Gastroesophageal sphincter (tissue), 3 donors: ENCODE data around the gene TEDDM1.

Source experiments
- EP300 ChIP-seq: sonication (generic); formaldehyde crosslinking; IDR thresholded peaks from one replicate; pipeline ENCODE4 v1.6.1; 2017; ENCODE audit warnings: antibody characterized with exemption, mild to moderate bottlenecking
- POLR2A ChIP-seq, 2 donors: fragments of 450-650 bp; IDR thresholded peaks; one replicate each; pipeline ENCODE4 v1.6.1; 2017; ENCODE audit warnings: antibody characterized with exemption in 2 of 2, mild to moderate bottlenecking in 2 of 2, moderate library complexity in 1 of 2
- TF ChIP-seq, protein P1 (sequence below), 4 experiments: fragments of 200-600 bp in 2 of 4; fragments of 450-650 bp in 2 of 4; sonication (generic) in 1 of 4; IDR thresholded peaks; one replicate each; pipeline ENCODE4 v1.5.1; 2017 to 2019; ENCODE audit warnings: antibody characterized with exemption in 4 of 4, mild to moderate bottlenecking in 2 of 4, moderate library complexity in 2 of 4

DNA sequence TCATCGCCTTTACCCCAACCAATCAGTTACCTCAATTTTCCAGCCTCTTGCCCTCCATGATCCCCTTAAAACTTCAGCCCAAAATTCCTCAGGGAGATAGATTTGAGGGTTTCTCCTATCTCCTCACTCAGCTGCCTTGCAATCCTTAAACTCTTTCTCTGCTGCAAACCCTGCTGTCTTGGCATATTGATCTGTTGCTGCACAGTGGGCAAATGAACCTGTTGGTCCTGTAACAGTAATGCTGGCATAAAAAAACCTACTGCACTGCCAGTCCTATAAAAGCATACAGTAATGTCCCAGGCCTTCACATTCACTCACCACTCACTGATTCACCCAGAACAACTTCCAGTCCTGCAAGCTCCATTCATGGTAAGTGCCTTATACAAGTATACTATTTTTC is 5.1 kb upstream of the TEDDM1 start:
- TF ChIP-seq, protein P1, sequence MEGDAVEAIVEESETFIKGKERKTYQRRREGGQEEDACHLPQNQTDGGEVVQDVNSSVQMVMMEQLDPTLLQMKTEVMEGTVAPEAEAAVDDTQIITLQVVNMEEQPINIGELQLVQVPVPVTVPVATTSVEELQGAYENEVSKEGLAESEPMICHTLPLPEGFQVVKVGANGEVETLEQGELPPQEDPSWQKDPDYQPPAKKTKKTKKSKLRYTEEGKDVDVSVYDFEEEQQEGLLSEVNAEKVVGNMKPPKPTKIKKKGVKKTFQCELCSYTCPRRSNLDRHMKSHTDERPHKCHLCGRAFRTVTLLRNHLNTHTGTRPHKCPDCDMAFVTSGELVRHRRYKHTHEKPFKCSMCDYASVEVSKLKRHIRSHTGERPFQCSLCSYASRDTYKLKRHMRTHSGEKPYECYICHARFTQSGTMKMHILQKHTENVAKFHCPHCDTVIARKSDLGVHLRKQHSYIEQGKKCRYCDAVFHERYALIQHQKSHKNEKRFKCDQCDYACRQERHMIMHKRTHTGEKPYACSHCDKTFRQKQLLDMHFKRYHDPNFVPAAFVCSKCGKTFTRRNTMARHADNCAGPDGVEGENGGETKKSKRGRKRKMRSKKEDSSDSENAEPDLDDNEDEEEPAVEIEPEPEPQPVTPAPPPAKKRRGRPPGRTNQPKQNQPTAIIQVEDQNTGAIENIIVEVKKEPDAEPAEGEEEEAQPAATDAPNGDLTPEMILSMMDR (IDR thresholded peaks at IDR 0.05): no peak
- no peak for TF ChIP-seq POLR2A (IDR thresholded peaks at IDR 0.05)
- TF ChIP-seq EP300: no peak
